Measurements from ENCODE around the gene CMBL.
A peak's percentile ranks its signal among the peaks of the same experiment; 100 is the strongest.
"Not testable (repeated sequence)": the region's sequence is repeated elsewhere in the genome, so short reads cannot be mapped to it uniquely, and the experiment has no call there.

Gene CMBL

DNA sequence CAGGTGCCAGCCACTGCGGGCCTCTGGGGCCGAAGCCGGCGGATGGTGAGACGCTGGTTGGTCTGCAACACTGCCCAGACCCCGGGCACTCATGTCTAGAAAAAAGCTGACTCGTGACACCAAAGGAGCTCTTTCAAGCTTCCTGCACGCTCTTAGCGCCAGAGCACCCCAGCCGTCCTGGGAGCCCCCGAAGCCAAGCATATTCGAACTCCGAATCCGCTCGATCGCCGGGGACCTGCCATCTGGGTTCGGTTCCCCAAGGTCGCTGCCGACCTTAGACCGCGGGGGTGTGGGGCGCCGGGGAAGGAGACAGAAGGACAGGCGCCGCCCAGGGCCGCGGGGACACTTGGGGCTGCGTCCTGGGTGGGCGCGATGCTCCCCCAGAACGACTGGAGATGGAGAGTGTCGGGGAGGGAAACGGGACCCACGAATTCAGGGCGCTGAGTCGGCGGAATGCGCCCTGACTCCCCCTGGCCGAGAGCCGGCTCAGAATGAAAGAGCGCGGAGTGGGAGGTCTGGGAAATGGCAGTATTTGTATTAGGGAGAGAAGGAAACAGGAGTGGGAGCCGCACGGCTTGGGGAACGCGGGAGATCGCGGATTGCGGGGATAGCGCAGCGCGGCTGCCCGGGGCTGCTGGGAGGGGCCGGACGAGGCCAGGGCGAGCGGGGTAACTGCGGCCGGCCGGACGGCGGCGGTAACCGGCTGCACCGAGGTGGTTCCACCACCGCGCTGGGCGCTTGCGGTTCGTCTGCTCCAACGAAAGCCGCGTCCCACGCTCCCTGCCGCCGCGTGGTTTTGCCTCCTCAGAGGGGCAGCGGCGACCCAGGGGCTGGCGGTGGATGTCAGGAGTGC lies 25.7 kb upstream of the CMBL start:
- no peak for FAIRE-seq

GRCh38 chr5:10332301-10332700 lies 24.6 kb upstream of the CMBL start:
- FAIRE-seq, result no peak

GRCh38 chr5:10331341-10331796 lies 23.7 kb upstream of the CMBL start:
- no peak for FAIRE-seq

DNA sequence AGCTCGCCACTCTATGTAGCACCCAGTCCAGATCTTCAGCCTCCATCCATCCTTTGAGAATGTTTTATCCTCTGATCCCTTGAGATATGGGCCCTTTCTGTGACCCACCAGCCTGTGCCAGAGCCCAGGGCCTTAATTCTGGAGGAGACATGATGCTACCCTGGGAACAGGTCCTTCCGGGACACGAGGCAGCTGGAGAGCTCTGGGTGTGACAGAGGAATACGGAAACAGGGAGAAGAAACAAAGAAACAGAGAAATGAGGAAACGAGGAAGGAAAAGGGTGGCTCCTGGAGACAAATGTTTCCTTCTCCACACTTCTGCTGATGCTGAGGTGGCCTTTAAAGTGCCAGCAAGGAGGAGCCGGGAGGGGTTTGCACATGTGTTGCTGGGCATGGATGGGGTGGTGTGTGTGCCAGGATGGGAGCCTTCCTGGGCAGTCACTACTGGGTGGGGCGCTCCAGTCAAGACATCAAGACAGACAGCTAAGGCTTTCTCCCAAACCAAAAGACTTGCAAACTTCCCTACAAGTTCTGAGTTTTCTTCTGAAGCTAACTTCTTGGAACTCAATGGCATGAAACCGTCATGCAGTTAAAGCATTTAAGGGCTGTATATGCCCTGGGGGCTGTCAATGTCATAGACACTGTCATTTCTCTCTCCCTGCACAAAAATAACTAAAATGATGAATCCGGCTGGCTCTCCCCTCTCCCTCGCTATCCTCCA lies 23.0 kb upstream of the CMBL start:
- FAIRE-seq, result no peak

DNA sequence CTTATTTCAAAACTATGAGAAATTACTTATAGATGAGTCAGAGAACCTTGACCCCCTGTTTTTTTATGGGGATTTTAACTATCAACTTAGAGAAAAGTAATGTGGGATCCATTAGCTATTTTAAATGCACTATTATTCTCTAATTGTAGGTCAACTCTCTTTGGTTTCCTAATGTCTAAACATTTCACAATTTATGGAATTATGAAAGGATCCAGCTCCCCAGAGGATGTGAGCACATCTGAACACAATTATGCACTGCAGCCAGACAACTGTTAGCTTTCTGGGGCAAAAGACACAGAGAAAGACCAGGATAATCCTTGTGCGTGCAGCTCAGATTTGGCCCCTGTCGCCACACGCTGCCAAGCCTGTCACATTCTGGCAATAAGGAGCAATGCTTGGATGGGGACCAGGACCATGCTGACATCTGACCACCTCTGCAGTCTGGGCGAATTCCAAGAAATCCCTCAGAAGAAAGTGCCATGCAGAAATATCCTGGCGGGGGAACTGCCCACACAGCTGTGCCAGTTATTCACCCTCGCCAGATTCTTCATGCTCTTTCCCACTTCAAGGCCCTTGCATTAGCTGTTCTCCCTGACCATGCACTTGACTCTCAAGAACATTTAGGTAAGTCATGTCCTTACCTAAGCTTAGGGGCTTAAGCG lies 22.2 kb upstream of the CMBL start:
- peak; percentile 95 for FAIRE-seq

GRCh38 chr5:10329446-10329819 lies 21.7 kb upstream of the CMBL start:
- no peak for FAIRE-seq

- no peak for FAIRE-seq
These were observed 20.6 kb upstream of the CMBL start for GRCh38 chr5:10328323-10328722.

GRCh38 chr5:10324518-10325370 lies 17.0 kb upstream of the CMBL start:
- FAIRE-seq, result no peak

DNA sequence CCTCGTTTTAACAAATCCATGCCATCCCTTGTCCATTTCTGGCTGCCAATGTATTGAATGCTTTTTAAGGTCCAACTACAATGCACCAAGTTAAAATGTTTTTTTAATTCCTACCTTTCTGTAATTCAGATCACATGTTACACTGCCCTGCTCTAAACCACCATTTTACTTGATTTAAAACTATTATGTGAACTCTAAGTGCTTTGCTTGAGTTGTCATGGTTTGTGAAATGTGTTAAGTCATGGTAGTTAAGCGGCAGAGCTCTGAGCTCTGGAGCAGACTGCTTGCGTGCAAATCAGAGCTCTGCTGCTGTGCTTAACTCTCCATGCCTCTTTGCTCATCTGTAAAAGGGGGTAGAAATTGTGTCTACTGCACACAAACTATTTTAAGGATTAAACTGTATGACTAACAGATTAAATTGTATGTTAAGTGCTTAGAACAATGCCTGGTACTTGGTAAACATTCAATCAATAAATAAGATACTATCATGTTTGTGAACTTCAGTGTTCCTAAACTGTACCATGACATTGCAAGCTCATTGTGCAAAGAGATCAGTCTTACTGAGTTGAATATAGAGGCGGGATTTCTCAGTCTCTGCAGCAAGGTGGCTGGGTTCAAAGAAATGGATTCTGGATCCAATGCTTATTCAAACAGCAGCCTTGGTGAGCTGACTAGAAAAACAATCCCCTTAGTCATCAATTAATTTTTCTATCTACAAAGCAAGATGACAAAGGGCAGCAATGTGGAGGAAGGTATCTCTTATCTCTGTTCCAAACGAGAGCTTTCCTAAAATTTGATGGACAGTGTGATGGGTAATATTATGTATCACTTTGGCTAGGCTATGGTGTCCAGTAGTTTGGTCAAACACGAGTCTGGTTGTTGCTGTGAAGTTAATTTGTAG lies 16.1 kb upstream of the CMBL start:
- no peak for FAIRE-seq

DNA sequence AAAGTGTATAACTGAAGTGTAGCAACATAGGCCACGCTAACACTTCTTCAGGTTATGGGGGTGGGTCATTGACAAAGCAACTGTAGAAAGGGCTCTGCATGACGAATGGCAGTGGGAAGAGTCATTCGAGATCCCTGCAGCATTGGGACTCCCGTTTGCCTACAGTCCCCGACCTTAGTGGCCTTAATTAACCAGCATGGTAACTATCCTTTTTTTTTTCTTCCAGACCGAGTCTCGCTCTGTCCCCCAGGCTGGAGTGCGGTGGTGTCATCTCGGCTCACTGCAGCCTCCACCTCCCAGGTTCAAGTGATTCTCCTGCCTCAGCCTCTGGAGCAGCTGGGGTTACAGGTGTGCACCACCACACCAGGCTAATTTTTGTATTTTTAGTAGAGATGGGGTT lies 14.2 kb upstream of the CMBL start:
- no peak for FAIRE-seq

DNA sequence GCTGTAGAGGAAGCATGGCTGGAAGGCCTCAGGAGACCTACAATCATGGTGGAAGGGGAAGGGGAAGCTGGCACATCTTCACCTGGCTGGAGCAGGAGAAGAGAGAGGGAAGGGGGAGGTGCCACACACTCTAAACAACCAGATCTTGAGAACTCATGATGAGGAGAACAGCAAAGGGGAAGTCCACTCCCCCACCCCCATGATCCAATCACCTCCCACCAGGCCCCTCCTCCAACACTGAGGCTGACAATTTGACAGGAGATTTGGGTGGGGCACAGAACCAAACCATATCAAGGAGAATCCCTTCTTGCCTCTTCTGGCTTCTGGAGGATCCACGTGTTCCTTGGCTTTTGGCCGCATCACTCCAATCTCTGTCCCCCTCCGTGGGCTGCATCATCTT lies 13.1 kb upstream of the CMBL start:
- no peak for FAIRE-seq

DNA sequence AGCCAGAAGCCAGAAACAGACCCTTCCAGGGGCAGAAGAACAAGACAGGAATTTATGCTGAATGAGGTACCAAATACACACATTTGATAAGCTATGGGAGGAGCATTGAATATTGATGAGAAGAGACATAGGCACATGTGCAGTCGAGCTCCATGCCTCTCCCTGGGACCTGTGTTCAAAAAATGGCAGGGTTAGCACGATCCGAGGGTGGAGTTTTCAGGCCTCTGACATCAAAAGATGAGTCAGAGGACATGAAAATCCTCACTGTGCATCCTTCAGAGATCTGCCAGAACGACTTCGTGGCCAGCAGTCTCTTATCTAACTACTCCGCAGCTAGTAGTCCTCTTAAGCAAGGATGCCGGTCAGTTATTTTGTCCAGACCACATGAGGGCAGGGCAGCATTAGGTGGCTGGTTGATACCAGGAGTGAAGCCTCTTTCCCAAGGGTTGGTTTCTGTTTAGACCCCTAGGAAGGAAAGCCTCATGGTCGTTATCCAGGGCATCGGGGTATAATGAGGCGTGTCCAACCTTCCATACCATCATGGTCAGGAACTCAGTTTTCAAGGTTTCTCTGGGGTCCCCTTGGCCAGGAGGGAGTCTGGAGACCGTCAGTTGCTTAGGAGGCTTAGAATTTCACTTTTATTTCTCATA lies 11.6 kb upstream of the CMBL start:
- FAIRE-seq, result no peak

DNA sequence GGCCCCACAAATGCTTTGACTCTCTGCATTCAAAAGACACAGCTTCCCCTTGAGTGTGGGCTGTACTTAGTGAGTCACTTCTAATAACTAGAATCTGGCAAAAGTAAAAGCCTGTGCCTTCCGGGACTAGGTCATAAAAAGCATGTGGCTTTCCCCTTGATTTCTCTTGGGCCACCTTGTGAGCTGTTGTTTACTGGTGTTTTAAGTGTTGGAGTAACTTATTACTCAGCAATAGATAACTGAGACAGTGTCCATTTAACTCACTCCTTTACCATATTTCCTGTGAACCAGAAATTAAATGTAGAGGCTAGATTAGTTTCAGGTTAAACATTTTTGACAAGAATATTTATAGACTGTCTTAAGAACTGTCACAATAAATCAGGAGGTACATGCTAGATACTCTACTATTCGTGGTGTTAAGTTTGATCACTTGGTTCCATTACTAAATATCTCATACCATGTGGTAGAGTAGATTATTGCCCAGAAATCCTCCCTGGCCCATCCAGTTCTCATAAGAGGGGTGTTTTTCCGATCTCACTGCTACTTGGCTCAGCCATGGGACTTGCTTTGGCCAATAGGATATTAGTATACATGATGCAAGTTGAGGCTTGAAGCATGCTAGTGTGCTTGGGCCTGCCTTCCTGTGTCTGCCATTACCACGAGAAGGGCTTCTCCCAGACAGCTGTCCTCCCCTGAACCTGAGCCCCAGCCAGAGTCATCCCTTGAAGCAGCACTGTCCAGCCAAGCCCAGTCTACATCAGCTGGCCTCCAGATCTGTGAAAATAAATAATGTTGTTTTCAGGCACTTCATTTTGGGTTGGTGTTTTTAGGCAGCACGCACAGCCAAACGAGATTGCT lies 10.4 kb upstream of the CMBL start:
- FAIRE-seq, result no peak

DNA sequence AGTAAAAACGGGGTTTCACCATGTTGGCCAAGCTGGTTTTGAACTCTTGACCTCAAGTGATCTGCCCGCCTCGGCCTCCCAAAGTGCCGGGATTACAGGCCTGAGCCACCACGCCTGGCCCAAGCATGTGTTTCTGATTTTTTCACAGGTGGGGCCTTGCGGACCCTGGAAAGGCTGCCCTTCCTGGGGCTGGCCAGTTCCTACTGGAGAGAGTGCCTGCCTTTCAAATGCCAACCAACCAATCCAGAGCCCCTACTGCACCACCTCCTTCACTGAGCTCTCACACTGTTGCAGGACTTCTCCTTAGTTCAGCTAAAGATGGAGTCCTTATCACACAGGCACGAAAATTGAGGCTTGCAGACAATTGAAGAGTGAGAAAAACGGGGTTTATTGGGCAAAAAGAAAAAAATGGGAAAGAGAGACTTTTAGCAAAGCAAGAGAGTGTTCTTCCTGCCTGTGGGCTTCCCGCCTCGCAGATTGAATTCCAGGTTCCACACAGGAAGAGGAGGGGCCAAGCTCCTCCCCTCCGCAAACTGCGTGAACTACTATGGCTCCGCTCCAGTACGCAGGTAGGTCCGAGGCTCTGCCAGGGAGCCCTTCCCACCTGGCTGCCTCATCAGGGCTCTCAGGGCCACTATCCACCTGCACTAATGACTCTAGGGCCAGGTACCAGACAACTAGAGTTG lies 8.3 kb upstream of the CMBL start:
- FAIRE-seq, result no peak

DNA sequence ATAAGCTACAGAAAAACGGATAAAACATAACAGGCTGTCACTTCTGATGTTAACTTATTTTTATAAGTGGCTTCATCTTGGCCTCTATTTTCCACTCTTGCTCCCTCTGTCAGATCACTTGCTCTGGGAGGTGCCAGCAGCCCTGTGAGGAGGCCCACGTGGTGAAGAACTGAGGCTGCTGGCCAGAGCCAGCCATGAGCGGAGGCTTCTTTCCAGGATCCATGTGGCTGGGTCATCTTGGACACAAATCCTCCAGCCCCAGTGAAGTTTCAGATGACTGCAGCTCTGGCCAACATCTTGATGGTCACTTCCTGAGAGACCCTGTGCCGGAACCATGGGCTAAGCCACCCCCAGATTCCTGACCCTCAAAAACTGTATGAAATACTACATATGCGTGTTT lies 7.5 kb upstream of the CMBL start:
- FAIRE-seq, result no peak

DNA sequence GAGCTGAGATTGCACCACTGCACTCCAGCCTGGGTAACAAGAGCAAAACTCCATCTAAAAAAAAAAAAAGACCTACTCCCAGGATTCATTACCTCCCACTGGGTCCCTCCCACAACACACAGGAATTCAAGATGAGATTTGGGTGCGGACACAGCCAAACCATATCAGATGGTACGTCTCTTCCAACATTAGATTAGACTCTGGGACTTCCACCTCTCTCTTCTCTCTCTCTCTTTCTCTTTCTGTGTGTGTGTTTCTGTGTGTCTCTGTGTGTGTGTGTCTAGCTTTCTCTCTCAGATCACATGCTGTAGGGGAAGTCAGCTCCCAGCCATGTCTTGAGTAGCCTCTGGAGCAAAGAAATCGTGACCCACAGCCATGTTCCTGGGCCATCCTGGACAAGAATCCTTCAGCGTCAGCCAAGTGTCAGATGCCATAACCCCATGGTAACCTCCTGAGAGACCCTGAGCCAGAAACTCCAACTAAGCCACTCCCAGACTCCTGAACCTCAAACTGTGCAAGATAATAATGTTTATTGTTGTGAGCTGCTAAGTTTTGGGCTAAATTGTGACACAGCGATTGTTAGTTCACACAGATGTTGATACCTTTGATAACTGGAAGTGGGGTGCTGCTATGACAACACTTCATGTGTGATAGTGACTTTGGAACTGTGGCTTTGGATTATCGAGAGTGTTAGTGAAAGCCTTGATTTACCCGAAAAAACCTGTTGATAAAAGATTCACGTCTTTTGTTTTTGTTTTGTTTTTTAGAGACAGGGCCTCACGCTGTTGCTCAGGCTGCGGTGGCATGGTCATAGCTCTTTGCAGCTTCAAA lies 4.1 kb upstream of the CMBL start:
- FAIRE-seq, result no peak

DNA sequence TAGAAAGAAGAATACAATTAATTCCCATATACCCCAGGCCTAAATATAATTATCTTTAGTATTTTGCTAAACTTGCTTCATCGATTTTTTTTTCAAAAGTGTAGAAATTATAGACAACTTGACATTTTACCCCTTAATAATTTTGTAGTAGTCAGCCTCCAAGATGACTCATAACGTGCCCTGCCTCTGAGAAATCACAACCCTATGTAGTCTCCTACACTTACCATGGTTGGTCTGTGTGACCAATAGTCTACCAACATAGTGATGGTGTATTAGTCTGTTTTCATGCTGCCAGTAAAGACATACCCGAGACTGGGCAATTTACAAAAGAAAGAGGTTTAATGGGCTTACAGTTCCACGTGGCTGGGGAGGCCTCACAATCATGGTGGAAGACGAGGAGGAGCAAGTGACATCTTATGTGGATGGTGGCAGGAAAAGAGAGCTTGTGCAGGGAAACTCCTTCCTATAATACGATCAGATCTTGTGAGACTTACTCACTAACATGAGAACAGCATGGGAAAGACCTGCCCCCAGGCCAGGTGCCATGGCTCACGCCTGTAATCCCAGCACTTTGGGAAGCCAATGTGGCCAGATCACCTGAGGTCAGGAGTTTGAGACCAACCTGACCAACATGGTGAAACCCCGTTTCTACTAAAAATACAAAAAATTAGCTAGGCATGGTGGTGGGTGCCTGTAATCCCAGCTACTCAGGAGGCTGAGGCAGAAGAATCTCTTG lies 3.3 kb upstream of the CMBL start:
- not testable (repeated sequence) for FAIRE-seq
